ENCODE results near the gene PSMF1.
"Not testable (repeated sequence)": the region's sequence is repeated elsewhere in the genome, so short reads cannot be mapped to it uniquely, and the experiment has no call there.

The PSMF1 gene

DNA sequence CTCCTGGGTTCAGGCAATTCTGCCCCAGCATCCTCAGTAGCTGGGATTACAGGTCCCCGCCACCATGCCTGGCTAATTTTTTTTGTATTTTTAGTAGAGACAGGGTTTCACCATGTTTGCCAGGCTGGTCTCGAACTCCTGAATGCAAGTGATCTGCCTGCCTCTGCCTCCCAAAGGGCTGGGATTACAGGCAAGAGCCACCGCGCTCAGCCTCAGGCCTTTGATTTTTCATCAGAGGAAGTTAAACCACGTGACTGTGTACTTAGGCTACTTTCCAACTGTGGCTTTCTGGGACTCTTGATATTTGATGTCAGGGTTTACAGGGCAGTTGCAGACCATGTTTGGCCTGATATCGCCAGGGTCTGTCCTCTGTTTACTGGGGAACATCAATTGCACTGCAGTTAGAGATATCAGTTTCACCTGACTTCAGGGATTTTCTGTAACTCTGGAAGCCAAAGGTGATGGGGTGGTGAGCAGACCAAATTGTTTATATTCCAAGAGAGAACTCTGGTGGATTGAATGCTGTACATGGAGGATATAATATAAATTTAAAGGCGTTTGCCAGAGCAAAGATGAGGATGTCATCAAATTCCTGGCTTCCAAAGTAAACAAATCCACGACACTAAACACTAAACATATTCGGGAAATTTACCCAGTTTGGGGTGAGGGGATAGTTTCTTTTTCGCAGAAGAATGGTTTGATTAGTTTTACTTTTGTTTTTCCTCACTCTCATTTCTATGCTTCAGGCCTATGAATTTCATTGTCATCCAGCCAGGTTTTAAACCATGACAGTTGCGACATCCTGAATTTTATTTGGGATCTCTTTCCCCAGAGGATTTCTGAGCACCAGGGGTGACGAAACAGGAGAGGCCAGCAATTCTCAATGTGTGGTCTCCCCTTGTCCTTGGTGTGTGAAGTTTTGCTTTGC, 4.2 kb downstream of the PSMF1 start:
- no peak for DNase-seq (ENCODE audit: low read depth in 1 of 2, low spot score in 1 of 2)

DNA sequence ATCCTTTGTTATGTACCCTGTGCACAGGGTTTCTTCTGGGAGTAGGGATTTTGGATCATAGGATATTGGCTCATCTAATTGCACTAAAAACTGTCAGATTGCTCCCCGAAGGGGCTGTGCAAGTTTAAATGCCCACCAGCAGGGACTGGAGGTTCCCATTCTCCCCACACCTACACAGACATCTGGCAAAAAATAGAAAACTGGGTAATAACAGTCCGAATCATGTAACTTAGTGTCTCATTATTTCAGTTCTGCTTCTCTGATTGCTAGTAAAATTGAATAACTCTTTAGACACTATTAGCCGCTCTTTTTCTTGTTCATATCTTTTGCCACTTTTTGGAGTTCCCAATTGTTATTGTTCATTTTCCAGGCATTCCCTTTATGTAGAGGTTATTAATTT, 5.3 kb downstream of the PSMF1 start:
- no peak for DNase-seq (ENCODE audit: low read depth in 1 of 2, low spot score in 1 of 2)

DNA sequence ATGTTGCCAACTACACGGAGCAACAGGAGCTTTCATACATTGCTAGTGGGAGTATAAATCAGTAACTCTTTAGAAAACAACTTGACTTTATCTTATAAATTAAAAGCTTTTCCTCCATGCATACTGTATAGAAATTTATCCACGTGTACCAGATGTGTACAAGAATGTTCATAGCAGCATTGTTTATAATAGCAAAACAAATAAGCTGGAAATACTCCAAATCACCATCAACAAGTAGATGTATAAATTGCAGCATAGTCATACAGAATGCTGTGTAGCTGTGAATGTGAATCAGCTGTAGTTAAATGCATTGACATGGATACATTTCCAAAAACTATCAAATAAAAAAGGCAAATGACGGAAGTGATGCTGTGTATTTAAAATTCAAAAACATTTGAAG, 6.0 kb downstream of the PSMF1 start:
- DNase-seq (ENCODE audit: low read depth in 1 of 2, low spot score in 1 of 2): no peak

DNA sequence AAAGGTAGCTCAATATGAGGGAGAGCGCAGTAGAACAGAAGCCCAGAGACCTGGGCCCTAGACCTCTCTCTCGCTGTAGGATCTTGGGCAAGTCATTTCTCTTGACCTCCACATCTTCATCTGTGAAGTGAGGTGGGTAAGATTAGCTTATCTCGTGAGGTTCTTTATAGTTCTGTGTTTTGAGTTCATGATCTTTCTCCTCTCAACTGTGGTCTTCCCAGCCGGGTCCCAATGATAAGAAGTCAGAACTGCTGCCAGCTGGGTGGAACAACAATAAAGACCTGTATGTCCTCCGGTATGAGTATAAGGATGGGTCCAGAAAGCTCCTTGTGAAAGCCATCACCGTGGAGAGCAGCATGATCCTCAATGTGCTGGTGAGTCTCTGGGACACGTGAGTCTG, 6.9 kb downstream of the PSMF1 start:
- no peak for DNase-seq (ENCODE audit: low read depth in 1 of 2, low spot score in 1 of 2)

DNA sequence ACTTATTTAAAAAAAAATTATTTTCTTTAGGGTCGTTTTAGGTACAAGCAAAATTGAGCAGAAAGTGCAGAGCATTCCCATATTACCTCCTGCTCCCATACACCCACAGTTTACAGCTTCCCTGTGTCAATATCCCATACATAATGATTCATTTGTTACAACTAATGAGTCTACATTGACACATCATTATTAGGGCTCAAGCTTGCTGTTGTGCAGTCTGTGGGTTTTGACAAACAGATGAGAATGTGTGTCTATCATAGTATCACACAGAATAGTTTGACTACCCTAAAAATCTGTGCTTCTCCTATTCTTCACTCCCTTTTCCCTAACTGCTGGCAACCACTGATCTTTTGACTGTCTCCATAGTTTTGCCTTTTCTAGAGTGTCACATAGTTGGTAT, 9.4 kb downstream of the PSMF1 start:
- no peak for DNase-seq (ENCODE audit: low read depth in 1 of 2, low spot score in 1 of 2)

DNA sequence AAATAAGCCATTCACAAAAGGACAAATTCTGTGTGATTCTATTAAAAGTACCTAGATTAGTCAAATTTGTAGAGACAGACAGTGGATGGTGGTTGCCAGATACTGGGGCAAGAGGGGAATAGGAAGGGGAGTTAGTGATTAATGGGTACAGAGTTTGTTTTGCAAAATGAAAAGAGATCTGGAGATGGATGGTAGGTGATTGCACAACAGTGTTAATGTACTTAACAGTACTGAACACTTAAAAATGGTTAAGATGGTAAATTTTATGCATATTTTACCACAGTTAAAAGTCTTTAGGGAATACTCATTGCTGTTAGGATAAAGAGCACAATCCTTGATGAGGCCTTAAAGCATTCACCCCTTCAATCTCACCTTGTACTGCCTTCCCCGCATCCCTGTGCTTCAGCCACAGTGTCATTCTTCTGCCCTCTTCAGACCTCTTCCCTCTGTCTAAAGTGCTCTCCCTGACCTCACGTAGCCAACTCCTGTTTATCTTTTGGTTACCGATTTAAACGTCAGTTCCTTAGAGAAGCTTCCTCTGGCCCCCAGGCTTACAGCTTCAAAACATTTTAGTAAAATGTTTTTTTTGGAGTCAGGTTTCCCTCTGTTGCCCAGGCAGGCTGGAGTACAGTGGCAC, 11.8 kb downstream of the PSMF1 start:
- DNase-seq (ENCODE audit: low read depth in 1 of 2, low spot score in 1 of 2): no peak

DNA sequence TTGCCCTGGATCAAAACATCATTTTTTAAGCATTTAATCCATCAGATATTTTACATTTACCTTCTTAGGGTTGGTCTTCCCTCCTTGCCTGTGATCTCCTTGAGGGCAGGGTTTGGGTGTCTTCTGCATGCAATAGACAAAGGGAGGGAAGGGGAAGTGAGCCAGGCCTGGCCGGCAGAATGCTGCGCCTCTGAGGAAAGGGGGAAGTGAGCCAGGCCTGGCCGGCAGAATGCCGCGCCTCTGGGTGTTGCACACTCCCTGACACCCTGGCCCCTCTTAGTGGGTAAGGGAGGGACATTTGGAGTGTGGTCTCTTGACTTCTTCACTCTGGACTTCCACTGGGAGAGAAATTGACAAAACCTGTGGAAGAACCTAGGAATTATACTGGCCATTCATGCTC, 12.4 kb downstream of the PSMF1 start:
- DNase-seq (ENCODE audit: low read depth in 1 of 2, low spot score in 1 of 2): no peak

DNA sequence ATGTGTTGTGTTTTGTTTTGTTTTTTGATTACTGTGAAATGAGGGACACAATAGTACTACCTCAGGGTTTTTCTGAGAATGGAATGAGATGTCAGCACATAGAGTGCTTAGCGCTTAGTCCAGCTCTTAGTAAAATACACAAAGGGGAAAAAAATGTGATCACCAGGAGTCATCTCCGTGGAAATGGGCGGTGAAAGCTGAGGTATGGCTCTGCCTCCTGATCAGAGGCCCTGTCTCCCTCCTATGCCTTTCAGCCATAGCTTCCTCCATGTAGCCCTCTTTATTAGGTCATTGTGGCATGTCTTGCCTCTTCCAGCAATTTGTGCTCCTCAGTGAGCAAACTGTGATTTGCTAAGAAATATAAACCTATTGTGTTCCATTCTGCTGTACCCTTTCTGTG, 13.0 kb downstream of the PSMF1 start:
- no peak for DNase-seq (ENCODE audit: low read depth in 1 of 2, low spot score in 1 of 2)

DNA sequence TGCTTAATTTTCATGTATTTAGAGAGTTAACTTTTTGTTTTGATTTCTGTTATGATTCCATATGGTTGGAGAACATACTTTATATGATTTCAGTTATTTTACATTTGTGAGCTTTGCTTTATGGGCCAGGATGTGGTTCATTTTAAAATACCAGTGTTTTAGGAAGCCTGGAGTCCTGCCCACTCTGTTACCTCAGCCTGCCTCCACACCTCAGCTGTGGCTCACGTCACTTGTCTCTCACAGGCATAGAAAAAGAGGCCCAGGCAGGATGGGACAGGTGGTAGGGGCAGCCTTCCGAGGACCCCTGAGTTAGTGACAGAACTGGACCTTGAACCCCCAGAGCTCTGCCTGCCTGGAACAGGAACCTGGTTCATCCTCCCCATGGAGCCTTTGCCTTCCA, 16.0 kb downstream of the PSMF1 start:
- no peak for DNase-seq (ENCODE audit: low read depth in 1 of 2, low spot score in 1 of 2)

DNA sequence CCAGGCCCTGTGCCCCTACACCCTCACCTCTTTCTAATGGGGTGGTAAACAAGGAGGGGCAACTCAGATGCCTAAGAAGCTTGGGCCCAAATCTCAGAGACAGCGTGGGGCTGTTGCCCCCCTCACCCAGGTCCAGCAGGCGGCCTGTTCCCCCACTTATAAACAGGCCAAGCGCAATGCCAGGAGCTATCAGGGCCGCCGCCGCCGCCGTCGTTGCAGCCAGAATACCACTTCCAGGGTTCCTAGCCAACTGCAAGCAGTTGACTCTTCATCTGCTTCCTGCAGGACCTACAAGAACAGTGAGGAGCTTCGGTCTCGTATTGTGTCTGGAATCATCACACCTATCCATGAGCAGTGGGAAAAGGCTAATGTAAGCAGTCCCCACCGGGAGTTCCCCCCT, 16.4 kb downstream of the PSMF1 start:
- DNase-seq (ENCODE audit: low read depth in 1 of 2, low spot score in 1 of 2): no peak

DNA sequence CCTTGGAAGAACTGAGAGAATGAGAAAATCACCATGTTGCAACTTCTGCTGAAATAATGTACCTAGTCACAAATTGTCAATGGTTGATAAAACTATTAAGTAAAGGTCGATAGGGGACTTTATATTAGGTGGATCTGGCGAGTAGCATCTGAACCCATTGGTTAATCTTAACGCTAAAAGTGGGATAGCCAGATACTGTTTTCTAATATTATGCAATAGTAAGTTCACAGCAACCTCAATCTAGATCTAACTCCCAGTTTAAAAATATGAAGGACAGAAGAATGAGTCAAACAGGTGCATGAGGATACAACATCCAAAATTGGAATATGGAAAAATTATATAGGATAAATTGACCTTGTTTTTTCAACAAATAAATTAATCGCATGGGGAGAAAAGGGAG, 18.8 kb downstream of the PSMF1 start:
- no peak for DNase-seq (ENCODE audit: low read depth in 1 of 2, low spot score in 1 of 2)

DNA sequence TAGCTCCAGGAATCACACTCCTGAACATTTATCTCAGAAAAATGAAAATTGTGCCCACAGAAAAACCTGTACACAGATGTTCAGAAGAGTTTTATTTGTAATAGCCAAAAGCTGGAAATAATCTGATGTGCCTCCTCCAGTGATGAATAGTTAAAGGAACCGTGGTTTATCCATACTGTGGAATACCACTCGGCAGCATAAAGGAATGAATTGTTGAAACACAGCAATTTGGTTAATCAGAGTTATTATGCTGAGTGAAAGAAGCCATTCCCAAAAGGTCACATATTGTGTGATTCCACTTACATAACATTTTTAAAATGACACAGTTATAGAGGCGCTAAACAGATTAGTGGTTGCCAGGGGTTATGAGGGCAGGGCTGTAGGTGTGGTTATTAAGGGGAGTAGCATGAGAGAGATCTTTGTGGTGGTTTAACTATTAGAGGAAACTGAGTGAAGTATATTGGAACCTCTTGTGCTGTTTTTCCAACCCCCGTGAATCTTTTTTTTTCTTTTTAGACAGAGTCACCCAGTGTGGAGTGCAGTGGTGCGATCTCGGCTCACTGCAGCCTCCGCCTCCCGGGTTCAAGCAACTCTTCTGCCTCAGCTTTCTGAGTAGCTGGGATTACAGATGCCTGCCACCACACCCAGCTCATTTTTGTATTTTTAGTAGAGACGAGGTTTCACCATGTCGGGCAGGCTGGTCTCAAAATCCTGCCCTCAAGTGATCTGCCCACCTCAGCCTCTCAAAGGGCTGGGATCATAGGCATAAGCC, 26.2 kb downstream of the PSMF1 start:
- no peak for DNase-seq (ENCODE audit: low read depth in 1 of 2, low spot score in 1 of 2)

DNA sequence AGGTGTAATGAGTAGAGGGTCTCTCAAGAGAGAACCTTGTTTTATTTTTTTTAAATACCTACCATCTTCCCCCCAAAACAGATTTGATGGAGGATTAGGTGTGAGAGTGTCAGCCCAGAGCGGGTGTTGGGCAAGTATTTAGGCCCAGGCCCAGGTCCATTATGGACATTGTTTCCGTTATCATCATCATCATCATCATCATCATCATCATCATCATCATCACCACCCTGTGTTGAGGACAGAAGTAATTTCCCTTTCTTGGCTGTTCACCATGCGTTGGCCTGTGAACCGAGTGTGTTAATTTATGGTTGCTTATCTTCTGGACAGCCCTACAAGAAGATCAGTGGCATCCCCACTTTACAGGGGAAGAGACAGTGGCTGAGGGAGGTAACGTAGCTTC, 28.6 kb downstream of the PSMF1 start:
- DNase-seq (ENCODE audit: low read depth in 1 of 2, low spot score in 1 of 2): no peak

DNA sequence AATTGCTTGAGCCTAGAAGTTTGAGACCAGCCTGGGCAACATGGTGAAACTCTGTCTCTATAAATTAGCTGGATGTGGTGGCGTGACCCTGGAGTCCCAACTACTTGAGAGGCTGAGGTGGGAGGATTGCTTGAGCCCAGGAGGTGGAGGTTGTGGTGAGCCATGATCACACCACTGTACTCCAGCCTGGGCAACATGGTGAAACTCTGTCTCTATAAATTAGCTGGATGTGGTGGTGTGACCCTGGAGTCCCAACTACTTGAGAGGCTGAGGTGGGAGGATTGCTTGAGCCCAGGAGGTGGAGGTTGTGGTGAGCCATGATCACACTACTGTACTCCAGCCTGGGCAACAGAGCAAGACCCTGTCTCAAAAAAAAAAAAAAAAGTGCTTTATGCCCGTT, 31.4 kb downstream of the PSMF1 start:
- DNase-seq (ENCODE audit: low read depth in 1 of 2, low spot score in 1 of 2): not testable (repeated sequence)

DNA sequence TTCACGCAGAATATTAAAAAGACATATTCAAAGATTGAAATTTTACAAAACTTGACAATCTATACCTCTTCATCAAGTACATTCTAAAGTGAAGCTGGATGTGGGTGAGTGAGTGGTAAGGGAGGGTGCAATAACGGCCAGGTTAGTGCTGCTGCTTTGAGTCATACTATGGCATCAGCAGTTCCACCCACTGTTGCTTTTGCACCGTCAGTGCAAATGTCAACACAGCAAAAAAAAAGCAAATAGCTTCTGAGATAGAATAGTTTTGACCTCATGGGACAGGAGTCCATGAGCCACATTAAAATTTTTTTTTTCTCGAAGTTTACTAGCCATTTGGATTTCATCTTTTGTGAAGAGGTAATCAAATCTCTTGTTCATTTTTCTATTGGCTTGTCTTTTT, 31.8 kb downstream of the PSMF1 start:
- DNase-seq (ENCODE audit: low read depth in 1 of 2, low spot score in 1 of 2): no peak

DNA sequence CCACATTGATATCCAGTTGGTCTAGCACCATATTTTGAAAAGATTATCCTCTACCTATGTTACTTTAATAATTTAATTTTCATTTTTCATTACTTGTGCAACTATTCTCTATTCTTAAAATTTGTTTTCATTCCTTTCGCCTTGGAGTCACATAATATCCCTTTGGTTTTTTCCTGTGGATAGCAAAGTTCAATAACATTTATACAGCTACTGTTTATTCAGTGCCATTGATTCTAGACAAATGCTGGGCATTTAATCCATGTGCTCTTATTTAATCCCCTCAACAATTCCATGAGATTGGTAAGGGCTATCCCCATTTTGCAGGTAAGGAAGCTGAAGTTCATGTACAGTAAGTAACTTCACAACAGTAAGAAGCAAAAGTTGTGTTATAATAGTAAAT, 32.6 kb downstream of the PSMF1 start:
- DNase-seq (ENCODE audit: low read depth in 1 of 2, low spot score in 1 of 2): no peak

DNA sequence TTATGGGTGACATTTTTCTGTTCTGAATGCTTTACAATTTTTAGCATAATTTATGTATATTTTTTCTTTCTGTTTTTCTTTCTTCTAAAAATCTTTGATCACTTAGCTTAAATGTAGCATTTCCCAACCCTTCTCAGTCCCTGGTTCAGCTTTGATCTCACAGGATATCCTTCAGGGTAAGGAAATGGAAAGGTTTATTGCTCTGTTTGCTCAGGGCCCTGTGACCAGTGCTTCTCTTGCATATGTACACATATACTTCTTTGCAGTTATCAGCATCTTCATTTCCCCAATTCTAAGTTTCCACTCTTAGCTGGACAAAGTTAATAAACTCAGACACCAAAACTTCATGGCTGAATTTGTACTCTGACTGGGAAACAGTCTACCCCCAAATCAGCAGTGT, 35.8 kb downstream of the PSMF1 start:
- DNase-seq (ENCODE audit: low read depth in 1 of 2, low spot score in 1 of 2): no peak

DNA sequence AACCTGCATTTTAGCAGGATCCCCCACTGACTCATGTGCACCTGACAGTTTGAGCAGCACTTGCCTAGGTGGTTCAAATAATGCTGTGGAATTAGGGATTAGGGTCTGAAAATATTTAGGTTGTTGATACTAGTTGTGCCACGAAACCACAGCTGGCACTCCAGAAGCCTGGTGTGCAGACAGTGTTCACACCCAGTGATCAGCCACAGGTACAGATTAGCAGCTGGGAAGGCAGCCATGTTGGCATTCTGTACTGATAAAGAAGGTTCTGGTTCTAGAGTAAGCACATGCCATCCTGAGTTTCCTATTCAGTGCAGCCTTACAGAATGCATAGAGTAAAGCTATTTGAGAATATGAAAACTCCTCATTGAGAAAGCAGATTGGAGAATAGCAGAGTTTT, 36.3 kb downstream of the PSMF1 start:
- DNase-seq (ENCODE audit: low read depth in 1 of 2, low spot score in 1 of 2): no peak

DNA sequence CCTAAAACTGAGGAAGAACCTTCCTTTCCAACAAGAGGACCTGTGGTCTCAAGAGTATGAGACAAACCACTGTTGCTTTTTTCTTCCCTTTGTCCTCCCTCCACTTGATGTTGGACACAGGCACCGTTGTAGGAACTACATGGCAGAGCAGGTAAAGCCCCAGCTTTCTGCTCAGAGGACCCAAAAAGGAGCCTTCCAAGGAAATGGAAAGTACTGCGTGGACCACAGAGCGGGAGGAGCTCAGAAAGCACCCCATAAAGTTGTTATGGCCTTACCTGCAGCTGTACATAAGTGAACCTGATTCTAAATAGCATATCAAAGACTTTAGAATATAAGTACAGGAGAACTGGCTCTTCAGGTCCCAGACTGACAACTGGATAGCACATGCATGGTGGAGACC, 36.9 kb downstream of the PSMF1 start:
- DNase-seq (ENCODE audit: low read depth in 1 of 2, low spot score in 1 of 2): no peak

DNA sequence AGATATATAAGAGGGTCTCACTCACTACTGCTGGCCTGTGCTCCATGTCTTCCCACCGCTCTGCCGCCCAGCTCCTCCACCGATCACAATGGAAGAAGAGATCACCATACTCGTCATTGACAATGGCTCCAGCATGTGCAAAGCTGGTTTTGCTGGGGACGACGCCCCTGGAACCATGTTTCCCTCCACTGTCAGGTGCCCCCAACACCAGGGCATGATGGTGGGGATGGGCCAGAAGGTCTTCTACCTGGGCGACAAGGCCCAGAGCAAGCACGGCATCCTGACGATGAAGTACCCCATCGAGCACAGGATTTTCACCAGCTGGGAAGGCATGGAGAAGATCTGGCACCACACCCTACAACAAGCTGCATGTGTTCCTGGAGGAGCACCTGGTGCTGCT, 42.1 kb downstream of the PSMF1 start:
- DNase-seq (ENCODE audit: low read depth in 1 of 2, low spot score in 1 of 2): no peak

DNA sequence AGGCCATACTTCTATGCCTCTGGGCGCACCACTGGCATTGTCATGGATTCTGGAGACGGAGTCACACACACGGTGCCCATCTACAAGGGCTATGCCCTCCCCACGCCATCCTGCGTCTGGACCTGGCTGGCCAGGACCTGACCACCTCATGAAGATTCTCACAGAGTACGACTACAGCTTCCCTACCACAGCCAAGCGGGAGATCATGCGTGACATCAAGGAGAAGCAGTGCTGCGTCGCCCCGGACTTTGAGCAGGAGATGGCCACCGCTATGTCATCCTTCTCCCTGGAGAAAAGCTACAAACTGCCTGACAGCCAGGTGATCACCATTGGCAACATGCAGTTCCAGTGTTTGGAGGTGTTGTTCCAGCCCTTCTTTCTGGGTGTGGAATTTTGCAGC, 42.6 kb downstream of the PSMF1 start:
- DNase-seq (ENCODE audit: low read depth in 1 of 2, low spot score in 1 of 2): no peak

DNA sequence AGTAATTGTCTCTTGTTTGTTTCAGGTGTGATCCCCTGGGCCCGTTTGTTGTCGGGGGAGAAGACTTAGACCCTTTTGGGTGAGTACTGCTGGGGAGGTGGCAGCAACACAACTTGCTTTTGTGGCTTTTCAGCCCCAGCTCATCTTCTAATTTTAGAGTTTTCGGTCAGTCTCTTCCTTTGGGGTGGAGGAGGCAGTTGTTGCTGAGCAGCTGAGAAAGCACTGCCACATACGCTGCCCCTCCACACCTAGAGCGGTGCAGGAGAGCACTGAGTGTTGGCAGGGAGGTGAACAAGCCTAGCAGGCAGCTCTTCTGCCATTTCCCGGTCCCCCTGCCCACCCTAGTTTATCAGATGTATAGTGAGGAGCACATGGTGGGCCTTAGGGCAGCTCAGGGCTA, 44.7 kb downstream of the PSMF1 start:
- no peak for DNase-seq (ENCODE audit: low read depth in 1 of 2, low spot score in 1 of 2)
